GM23338 (cell line): ENCODE measurements around the gene CNTNAP2. TPM values are rescaled to one million over a fixed set of nuclear protein-coding genes. Genes with fewer than 3 reads are reported as not detected.
A peak's percentile ranks its signal among the peaks of the same experiment; 100 is the strongest.

Experiments used
- ATAC-seq: fragments of 200-7000 bp; cut with Tn5 transposase; 3 replicates; pipeline ENCODE4 v1.9.1; 2020
- DNase-seq: peaks from one replicate; pipeline ENCODE4 v3.0.0-alpha.2; 2015; ENCODE audit warnings: low spot score
- H2AFZ ChIP-seq: fragments of 200-600 bp; sonication (generic); 2 replicates; pipeline ENCODE4 v1.8.0; 2016; ENCODE audit warnings: antibody characterized with exemption, mild to moderate bottlenecking, moderate library complexity
- H3F3A ChIP-seq: fragments of 200-600 bp; sonication (generic); replicated peaks from 2 replicates; pipeline ENCODE4 v1.8.0; 2017; ENCODE audit warnings: antibody characterized with exemption, mixed run types, low read depth
- H3K27ac ChIP-seq: fragments of 200-600 bp; sonication (generic); 2 replicates; pipeline ENCODE4 v1.6.1; 2016; ENCODE audit warnings: low read depth
- H3K27me3 ChIP-seq: fragments of 200-600 bp; sonication (generic); 2 replicates; pipeline ENCODE4 v1.8.0; 2016; ENCODE audit warnings: mild to moderate bottlenecking, mixed run types, moderate library complexity; ENCODE audit not compliant: insufficient read depth
- H3K36me3 ChIP-seq: fragments of 200-600 bp; sonication (generic); 2 replicates; pipeline ENCODE4 v1.8.0; 2016; ENCODE audit warnings: mild to moderate bottlenecking; ENCODE audit not compliant: insufficient read depth
- H3K4me1 ChIP-seq: fragments of 200-600 bp; sonication (generic); 2 replicates; pipeline ENCODE4 v1.8.0; 2016; ENCODE audit warnings: mild to moderate bottlenecking, moderate library complexity; ENCODE audit not compliant: insufficient read depth
- H3K4me2 ChIP-seq: fragments of 200-600 bp; sonication (generic); 2 replicates; pipeline ENCODE4 v1.7.1; 2017; ENCODE audit warnings: mixed run types
- H3K4me3 ChIP-seq: fragments of 200-600 bp; sonication (generic); 2 replicates; pipeline ENCODE4 v1.6.1; 2016; ENCODE audit warnings: mixed run types
- H3K79me2 ChIP-seq: fragments of 200-600 bp; sonication (generic); replicated peaks from 2 replicates; pipeline ENCODE4 v1.8.0; 2017; ENCODE audit warnings: mild to moderate bottlenecking; ENCODE audit not compliant: insufficient read depth
- H3K9me2 ChIP-seq: fragments of 200-600 bp; sonication (generic); 2 replicates; pipeline ENCODE4 v1.8.0; 2017; ENCODE audit not compliant: insufficient read depth
- H4K20me1 ChIP-seq: fragments of 200-600 bp; sonication (generic); replicated peaks from 2 replicates; pipeline ENCODE4 v1.8.0; 2017; ENCODE audit warnings: mild to moderate bottlenecking; ENCODE audit not compliant: insufficient read depth
- H3K27ac Mint-ChIP-seq: 2 replicates; pipeline ENCODE4 v1.8.0; 2020; ENCODE audit warnings: inconsistent platforms, mild to moderate bottlenecking, moderate library complexity, mixed read lengths
- H3K27me3 Mint-ChIP-seq: 3 replicates; pipeline ENCODE4 v1.8.0; 2022; ENCODE audit warnings: low read depth, mild to moderate bottlenecking, moderate library complexity, mixed read lengths, inconsistent platforms; ENCODE audit not compliant: insufficient read depth, poor library complexity
- H3K36me3 Mint-ChIP-seq: 3 replicates; pipeline ENCODE4 v1.8.0; 2021; ENCODE audit warnings: low read depth, mild to moderate bottlenecking, inconsistent platforms, moderate library complexity, mixed read lengths
- H3K4me1 Mint-ChIP-seq: 3 replicates; pipeline ENCODE4 v1.8.0; 2020; ENCODE audit warnings: mild to moderate bottlenecking, inconsistent platforms, mixed read lengths
- H3K4me3 Mint-ChIP-seq: 3 replicates; pipeline ENCODE4 v1.8.0; 2021; ENCODE audit warnings: moderate library complexity, mild to moderate bottlenecking, inconsistent platforms, mixed read lengths
- H3K9me3 Mint-ChIP-seq: 3 replicates; pipeline ENCODE4 v1.8.0; 2020; ENCODE audit warnings: moderate library complexity, mild to moderate bottlenecking, inconsistent platforms, mixed read lengths
- CREB1 ChIP-seq: fragments of 250-450 bp; sonication (Bioruptor Pico); IDR thresholded peaks from 2 replicates; pipeline ENCODE4 v1.5.0; 2020; ENCODE audit warnings: low read depth, mild to moderate bottlenecking, moderate library complexity
- CTCF ChIP-seq, 2 experiments: fragments of 200-600 bp in 1 of 2; sonication (generic) in 1 of 2; conservative IDR thresholded peaks; 2 replicates each; pipeline versions ENCODE4 v1.5.1 to v1.6.1; 2016 to 2017; ENCODE audit warnings: antibody characterized with exemption in 2 of 2, low read depth in 2 of 2, mild to moderate bottlenecking in 2 of 2, moderate library complexity in 1 of 2
- ETS1 ChIP-seq: IDR thresholded peaks from 2 replicates; pipeline ENCODE4 v1.6.1; 2016; ENCODE audit warnings: antibody characterized with exemption
- EZH2 ChIP-seq: fragments of 200-600 bp; sonication (generic); IDR thresholded peaks from one replicate; pipeline ENCODE4 v1.8.0; 2017; ENCODE audit warnings: antibody characterized with exemption, mild to moderate bottlenecking, low read depth; ENCODE audit not compliant: unreplicated experiment
- EZH2phosphoT487 ChIP-seq: fragments of 200-600 bp; sonication (generic); IDR thresholded peaks from one replicate; pipeline ENCODE4 v1.8.1; 2018; ENCODE audit warnings: antibody characterized with exemption; ENCODE audit not compliant: unreplicated experiment
- JUNB ChIP-seq: IDR thresholded peaks from one replicate; pipeline ENCODE4 v1.6.1; 2016; ENCODE audit warnings: antibody characterized with exemption; ENCODE audit not compliant: unreplicated experiment
- NANOG ChIP-seq: IDR thresholded peaks from 2 replicates; pipeline ENCODE4 v1.6.1; 2016; ENCODE audit warnings: antibody characterized with exemption, borderline replicate concordance
- POLR2AphosphoS5 ChIP-seq: IDR thresholded peaks from 2 replicates; pipeline ENCODE4 v1.6.1; 2016; ENCODE audit warnings: antibody characterized with exemption, low read depth
- REST ChIP-seq: IDR thresholded peaks from one replicate; pipeline ENCODE4 v1.6.1; 2018; ENCODE audit warnings: antibody characterized with exemption; ENCODE audit not compliant: unreplicated experiment
- STAT1 ChIP-seq: IDR thresholded peaks from one replicate; pipeline ENCODE4 v1.6.1; 2016; ENCODE audit warnings: antibody characterized with exemption; ENCODE audit not compliant: unreplicated experiment
- ZNF114 ChIP-seq: fragments of 250-450 bp; sonication (Bioruptor Pico); IDR thresholded peaks from 2 replicates; pipeline ENCODE4 v1.5.0; 2020; ENCODE audit warnings: mild to moderate bottlenecking, moderate library complexity
- ZNF331 ChIP-seq: fragments of 250-450 bp; sonication (Bioruptor Pico); IDR thresholded peaks from 2 replicates; pipeline ENCODE4 v1.5.0; 2020; ENCODE audit warnings: low read depth, mild to moderate bottlenecking, moderate library complexity
- polyA plus RNA-seq: library from polyadenylated mRNA; unstranded; fragments of >200 nt; fragmentation: Nextera tagmentation; extraction: Ambion mirVana; gene quantifications from 2 replicates; pipeline ENCODE4 v1.2.1, GENCODE V29; 2016
- total RNA-seq: library from RNA; depleted of rRNA; stranded (reverse); fragments of >200 nt; shearing (Covaris generic); gene quantifications from 2 replicates; pipeline ENCODE4 v1.2.3, GENCODE V29; 2014
- TF ChIP-seq, protein P1 (sequence below): fragments of 250-450 bp; sonication (Bioruptor Pico); IDR thresholded peaks from 2 replicates; pipeline ENCODE4 v1.5.0; 2020; ENCODE audit warnings: mild to moderate bottlenecking, moderate library complexity

The CNTNAP2 gene
- total and polyA plus RNA-seq, 2 experiments from 2014 or later = 38.2 to 61.3 TPM

DNA sequence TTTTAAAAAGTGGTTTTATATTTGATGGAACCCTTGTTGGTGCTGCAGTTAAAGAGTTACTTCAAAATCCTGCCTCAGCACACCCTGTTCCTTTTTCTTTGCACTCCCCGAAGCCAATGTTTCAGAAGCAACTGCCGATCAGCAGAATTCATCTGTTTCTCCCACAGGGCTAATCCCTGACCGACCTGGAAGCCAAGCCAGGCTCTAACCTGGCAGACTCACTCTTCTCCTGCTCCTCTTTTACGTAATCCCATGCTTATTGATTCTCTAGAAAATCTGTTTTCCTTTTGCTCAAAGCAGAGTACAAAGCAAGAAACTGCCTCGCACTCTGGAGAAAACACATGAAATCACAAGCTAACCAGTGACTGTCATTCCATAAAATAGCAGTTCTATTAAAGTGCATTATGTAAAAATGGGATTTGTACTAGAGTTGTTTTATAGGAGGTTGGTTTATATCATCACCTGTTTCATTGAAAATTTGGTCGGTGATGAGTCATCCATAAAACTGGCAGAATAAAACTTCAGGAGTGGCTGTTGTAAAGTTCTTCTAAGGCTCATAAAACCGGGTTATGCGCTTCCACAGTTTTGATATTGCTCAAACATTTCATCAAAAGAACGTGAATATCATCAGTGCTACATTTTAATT is 99.9 kb downstream of the CNTNAP2 start:
- H4K20me1 ChIP-seq = no peaks in the 10 kb centered on the region
- no peaks in the 10 kb centered on the region for H3K36me3 ChIP-seq
- ATAC-seq = no peak
- H3K4me1 ChIP-seq = no peaks in the 10 kb centered on the region
- Mint-ChIP-seq H3K4me3 (no peak overlapping the region), H3K36me3 (peaks cover 12% of the 10 kb centered on the region), H3K9me3 (peaks cover 5% of the 10 kb centered on the region; the same call in 2 of the 3 replicates), H3K27me3 (no peaks in the 10 kb centered on the region), H3K27ac (0 out of 2 replicates have a peak overlapping the region, but pooled peaks have one; percentile 15), H3K4me1 (no peaks in the 10 kb centered on the region)
- no peaks in the 10 kb centered on the region for H3F3A ChIP-seq
- no peak overlapping the region for H3K4me2 ChIP-seq
- DNase-seq = no peak
- no peaks in the 10 kb centered on the region for H3K9me2 ChIP-seq
- no peak overlapping the region for H2AFZ ChIP-seq
- no peak overlapping the region for H3K4me3 ChIP-seq
- no peak for TF ChIP-seq ETS1
- no peak for TF ChIP-seq ZNF331 (CRISPR knock-in tag)
- TF ChIP-seq EZH2 = no peak
- no peak for TF ChIP-seq NANOG
- TF ChIP-seq EZH2phosphoT487 = no peak
- no peak for TF ChIP-seq ZNF114 (CRISPR knock-in tag)
- TF ChIP-seq, protein P1, sequence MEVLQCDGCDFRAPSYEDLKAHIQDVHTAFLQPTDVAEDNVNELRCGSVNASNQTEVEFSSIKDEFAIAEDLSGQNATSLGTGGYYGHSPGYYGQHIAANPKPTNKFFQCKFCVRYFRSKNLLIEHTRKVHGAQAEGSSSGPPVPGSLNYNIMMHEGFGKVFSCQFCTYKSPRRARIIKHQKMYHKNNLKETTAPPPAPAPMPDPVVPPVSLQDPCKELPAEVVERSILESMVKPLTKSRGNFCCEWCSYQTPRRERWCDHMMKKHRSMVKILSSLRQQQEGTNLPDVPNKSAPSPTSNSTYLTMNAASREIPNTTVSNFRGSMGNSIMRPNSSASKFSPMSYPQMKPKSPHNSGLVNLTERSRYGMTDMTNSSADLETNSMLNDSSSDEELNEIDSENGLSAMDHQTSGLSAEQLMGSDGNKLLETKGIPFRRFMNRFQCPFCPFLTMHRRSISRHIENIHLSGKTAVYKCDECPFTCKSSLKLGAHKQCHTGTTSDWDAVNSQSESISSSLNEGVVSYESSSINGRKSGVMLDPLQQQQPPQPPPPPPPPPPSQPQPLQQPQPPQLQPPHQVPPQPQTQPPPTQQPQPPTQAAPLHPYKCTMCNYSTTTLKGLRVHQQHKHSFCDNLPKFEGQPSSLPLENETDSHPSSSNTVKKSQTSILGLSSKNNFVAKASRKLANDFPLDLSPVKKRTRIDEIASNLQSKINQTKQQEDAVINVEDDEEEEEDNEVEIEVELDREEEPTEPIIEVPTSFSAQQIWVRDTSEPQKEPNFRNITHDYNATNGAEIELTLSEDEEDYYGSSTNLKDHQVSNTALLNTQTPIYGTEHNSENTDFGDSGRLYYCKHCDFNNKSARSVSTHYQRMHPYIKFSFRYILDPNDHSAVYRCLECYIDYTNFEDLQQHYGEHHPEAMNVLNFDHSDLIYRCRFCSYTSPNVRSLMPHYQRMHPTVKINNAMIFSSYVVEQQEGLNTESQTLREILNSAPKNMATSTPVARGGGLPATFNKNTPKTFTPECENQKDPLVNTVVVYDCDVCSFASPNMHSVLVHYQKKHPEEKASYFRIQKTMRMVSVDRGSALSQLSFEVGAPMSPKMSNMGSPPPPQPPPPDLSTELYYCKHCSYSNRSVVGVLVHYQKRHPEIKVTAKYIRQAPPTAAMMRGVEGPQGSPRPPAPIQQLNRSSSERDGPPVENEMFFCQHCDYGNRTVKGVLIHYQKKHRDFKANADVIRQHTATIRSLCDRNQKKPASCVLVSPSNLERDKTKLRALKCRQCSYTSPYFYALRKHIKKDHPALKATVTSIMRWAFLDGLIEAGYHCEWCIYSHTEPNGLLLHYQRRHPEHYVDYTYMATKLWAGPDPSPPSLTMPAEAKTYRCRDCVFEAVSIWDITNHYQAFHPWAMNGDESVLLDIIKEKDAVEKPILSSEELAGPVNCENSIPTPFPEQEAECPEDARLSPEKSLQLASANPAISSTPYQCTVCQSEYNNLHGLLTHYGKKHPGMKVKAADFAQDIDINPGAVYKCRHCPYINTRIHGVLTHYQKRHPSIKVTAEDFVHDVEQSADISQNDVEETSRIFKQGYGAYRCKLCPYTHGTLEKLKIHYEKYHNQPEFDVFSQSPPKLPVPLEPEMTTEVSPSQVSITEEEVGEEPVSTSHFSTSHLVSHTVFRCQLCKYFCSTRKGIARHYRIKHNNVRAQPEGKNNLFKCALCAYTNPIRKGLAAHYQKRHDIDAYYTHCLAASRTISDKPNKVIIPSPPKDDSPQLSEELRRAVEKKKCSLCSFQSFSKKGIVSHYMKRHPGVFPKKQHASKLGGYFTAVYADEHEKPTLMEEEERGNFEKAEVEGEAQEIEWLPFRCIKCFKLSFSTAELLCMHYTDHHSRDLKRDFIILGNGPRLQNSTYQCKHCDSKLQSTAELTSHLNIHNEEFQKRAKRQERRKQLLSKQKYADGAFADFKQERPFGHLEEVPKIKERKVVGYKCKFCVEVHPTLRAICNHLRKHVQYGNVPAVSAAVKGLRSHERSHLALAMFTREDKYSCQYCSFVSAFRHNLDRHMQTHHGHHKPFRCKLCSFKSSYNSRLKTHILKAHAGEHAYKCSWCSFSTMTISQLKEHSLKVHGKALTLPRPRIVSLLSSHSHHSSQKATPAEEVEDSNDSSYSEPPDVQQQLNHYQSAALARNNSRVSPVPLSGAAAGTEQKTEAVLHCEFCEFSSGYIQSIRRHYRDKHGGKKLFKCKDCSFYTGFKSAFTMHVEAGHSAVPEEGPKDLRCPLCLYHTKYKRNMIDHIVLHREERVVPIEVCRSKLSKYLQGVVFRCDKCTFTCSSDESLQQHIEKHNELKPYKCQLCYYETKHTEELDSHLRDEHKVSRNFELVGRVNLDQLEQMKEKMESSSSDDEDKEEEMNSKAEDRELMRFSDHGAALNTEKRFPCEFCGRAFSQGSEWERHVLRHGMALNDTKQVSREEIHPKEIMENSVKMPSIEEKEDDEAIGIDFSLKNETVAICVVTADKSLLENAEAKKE (CRISPR knock-in tag) = no peak
- TF ChIP-seq REST = no peak
- no peak for TF ChIP-seq STAT1
- no peak for TF ChIP-seq CREB1 (CRISPR knock-in tag)
- TF ChIP-seq CTCF (conservative IDR thresholded peaks at IDR 0.05; ENCODE audit: low read depth in 2 of 2) = no peak
- no peak for TF ChIP-seq JUNB
- TF ChIP-seq POLR2AphosphoS5 = no peak
- H3K79me2 ChIP-seq = no peaks in the 10 kb centered on the region
- H3K27ac ChIP-seq = no peak overlapping the region
- H3K27me3 ChIP-seq = no peaks in the 10 kb centered on the region
